GM19397 (cell line): ENCODE results near the gene ARMS2.

ENCODE experiments used
- ATAC-seq: cut with Tn5 transposase; IDR thresholded peaks from one replicate; pipeline ENCODE4 v1.9.1; 2021; ENCODE audit warnings: mild to moderate bottlenecking, moderate library complexity; ENCODE audit not compliant: unreplicated experiment

The ARMS2 gene

GRCh38 chr10:122492999-122493481 is 38.6 kb downstream of the ARMS2 start:
- no peak for ATAC-seq

GRCh38 chr10:122493761-122494160 is 39.3 kb downstream of the ARMS2 start:
- no peak for ATAC-seq

- no peak for ATAC-seq
Observed at GRCh38 chr10:122494173-122494820, 39.8 kb downstream of the ARMS2 start.

GRCh38 chr10:122494833-122495232 is 40.4 kb downstream of the ARMS2 start:
- no peak for ATAC-seq

- ATAC-seq, result no peak
Observed at GRCh38 chr10:122495406-122496340, 41.2 kb downstream of the ARMS2 start.

- no peak for ATAC-seq
Observed at GRCh38 chr10:122497241-122497640, 42.8 kb downstream of the ARMS2 start.

GRCh38 chr10:122498521-122498920 is 44.1 kb downstream of the ARMS2 start:
- no peak for ATAC-seq

GRCh38 chr10:122499012-122499411 is 44.6 kb downstream of the ARMS2 start:
- ATAC-seq, result no peak

GRCh38 chr10:122499491-122499941 is 45.1 kb downstream of the ARMS2 start:
- ATAC-seq, result no peak

- no peak for ATAC-seq
Observed at GRCh38 chr10:122500194-122500593, 45.7 kb downstream of the ARMS2 start.

GRCh38 chr10:122500726-122501125 is 46.3 kb downstream of the ARMS2 start:
- no peak for ATAC-seq

GRCh38 chr10:122503012-122503411 is 48.6 kb downstream of the ARMS2 start:
- ATAC-seq, result no peak

GRCh38 chr10:122503886-122504609 is 49.6 kb downstream of the ARMS2 start:
- ATAC-seq, result no peak

GRCh38 chr10:122504610-122504950 is 50.1 kb downstream of the ARMS2 start:
- no peak for ATAC-seq

- ATAC-seq, result no peak
Observed at GRCh38 chr10:122505011-122505410, 50.6 kb downstream of the ARMS2 start.

- ATAC-seq, result no peak
Observed at GRCh38 chr10:122505885-122506645, 51.6 kb downstream of the ARMS2 start.
